Measurements from ENCODE around the gene GDA.

GRCh38 chr9:72300873-72301272, 151.6 kb downstream of the GDA start:
- no peak for TF ChIP-seq EZH2phosphoT487 (IDR thresholded peaks at IDR 0.05)
- TF ChIP-seq CTCF (IDR thresholded peaks at IDR 0.05), result no peak

All from neural progenitor cell (in vitro differentiated cells).